ENCODE data around the gene CAPN11. TPM values are rescaled to one million over a fixed set of nuclear protein-coding genes. Genes with fewer than 3 reads are reported as not detected.

The CAPN11 gene
- total RNA-seq (2022; extraction: Qiagen RNA extraction; ENCODE audit: low read depth), result not detected in 5 replicates

DNA sequence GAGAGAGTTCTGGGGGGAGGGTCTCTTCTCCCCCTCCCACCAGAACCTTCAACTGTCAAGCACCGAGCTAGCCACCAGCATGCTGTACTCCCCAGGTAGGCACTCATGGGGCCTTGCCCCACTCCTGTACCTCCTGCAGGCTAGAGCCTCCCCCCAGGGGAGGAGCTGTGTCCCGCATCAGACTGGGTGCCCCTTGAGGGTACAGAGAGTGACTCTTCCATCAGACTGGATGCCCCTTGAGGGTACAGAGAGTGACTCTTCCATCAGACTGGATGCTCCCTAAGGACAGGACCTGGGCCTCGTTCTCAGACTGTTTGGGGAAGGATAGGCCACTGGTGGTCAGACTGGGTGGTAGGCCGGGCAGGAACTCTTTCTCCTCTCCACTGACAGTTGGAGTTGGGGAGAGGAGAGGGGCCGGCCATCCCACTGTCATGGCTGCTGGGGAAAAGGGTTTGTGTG is at the start of gene CAPN11:
Gene CAPN11 (plus strand): TSS at position 51 of the 459 bp plus-strand sequence. CDS start 29 bp downstream, at position 80.

DNA sequence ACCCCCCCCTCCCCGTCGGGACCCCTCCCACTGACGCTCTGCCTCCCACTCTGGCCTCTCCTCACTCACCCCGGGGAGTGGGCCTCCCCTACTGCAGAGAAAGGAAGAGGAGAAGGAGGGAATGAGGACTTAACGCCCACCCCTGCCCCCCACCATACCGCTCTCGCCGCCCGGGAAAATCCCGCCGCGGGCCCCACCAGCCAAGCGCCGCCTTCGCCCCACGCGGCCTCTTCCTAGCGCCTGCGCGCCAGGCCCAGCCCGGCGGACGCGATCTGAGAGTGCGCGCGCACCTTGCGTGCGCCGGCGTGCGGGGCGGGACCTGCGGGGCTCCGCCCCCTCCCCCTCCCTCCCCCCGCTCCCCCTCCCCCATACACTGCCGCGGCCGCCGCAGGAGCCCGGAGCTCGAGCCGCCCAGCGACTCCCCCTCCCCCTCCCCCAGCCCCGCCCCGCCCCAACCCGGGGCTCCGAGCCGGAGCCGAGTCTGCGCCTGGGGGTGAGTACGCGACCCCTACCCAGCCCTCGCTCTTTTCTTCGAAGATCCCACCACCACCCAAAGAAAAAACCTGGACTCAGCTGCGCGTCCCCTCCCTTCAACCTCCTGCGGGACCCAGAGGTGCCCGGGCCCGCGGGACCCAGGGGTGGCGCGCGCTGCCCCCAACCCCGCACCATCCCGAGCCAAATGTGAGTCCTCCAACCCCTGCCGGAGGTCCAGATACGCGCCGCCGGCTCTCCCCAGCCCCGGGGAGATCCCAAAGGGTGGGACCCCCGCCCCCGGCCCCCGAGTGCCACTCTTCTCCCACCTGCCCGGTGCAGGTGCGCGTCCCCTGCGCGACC is 31.2 kb upstream of the CAPN11 start, which contains the start of the genes MRPL14 and TMEM63B:
Gene MRPL14 (minus strand): TSS at position 267 of the 834 bp plus-strand sequence. CDS start 10,841 bp downstream, outside the sequence.
Gene TMEM63B (plus strand): TSS at position 369 of the 834 bp plus-strand sequence. CDS start 7,031 bp downstream, outside the sequence.

DNA sequence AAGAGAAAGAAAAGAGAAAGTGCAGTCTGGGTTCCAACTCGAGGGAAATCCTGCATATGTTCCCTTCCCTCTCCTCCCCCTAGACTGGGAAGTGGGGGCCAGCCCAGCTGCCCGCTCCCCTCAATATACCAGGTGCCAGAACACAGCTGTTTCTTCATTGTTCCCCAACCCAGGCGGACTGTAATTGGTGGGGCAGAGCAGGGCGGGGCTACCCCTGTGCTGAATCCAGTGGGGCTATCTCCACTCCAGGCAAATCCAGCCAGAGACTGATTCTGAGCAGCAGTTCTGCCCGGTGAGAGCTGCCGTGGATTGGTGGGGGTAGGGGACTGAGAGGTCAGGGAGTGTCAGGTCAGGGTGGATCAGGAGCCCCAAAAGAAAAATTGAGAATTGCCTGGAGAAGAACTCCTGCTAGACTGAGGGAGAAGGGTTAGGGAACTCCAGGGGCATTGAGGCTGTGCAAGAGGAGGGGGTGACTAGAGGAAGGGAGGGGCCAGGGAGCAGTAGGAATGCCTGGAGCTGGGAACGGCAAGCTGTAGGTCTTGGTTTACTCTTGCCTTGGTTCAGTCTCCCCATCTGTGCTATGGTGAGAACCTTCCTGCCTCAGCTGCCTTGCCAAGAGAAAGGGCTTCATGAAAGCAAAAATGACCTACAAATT is 58.2 kb downstream of the CAPN11 start, which contains the start of gene MYMX:
Gene MYMX (plus strand): TSS at position 250 of the 655 bp plus-strand sequence. CDS start 546 bp downstream, outside the sequence.

DNA sequence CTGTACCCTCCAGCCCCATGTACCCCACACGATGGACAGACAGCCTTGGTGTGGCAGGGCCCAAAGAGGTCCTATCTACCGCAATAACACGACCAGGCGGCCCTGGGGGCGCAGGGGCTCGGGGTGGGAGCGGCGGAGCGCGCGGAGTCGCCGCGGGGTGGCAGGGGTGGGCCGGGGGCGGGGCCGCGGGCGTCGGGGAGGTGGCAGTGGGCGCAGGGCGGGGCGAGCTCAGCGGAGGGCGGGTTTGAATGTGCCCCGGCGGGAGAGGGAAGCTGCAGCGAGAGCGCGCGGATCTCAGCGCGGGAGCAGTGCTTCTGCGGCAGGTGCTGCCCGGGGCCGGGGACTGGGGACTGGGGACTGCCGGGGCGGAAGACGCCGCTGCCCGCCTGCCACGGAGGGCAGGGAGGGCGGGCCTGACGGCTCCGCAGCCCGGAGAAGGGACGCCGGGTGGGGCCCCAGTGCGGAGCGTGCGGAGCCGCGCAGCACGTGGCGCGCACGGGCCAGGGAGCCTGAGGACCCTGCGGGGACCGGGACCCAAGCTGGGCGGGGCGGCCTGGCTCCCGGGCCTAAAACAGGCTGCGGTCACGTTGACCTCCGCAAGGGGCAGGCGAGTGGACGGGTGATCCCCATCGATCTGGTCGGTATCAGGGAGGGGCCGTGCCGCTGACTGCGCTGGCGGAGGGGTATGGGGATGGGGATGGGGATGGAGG is 64.9 kb downstream of the CAPN11 start, which contains the start of gene SLC29A1:
Gene SLC29A1 (plus strand): TSS at position 277 of the 710 bp plus-strand sequence. CDS start 3,719 bp downstream, outside the sequence.

Other genes with a start within 250 kb of the CAPN11 start
- 64.5 to 70.9 TPM (median 69.7 TPM) in 5 replicates for gene MRPL14, start 31.4 kb upstream of the CAPN11 start, total RNA-seq (2022; extraction: Qiagen RNA extraction; ENCODE audit: low read depth)
- 12.3 to 17.6 TPM (median 16.0 TPM) in 5 replicates for gene TMEM63B, start 31.3 kb upstream of the CAPN11 start, total RNA-seq (2022; extraction: Qiagen RNA extraction; ENCODE audit: low read depth)
- not detected in 5 replicates for gene MYMX, start 58.1 kb downstream of the CAPN11 start, total RNA-seq (2022; extraction: Qiagen RNA extraction; ENCODE audit: low read depth)
- 40.2 to 58.4 TPM (median 50.8 TPM) in 5 replicates for gene SLC29A1, start 64.8 kb downstream of the CAPN11 start, total RNA-seq (2022; extraction: Qiagen RNA extraction; ENCODE audit: low read depth)
- gene HSP90AB1, start 88.3 kb downstream of the CAPN11 start, total RNA-seq (2022; extraction: Qiagen RNA extraction; ENCODE audit: low read depth), result 1,297 to 1,414 TPM (median 1,344 TPM) in 5 replicates
- 61.6 to 68.1 TPM (median 64.1 TPM) in 5 replicates for gene SLC35B2, start 98.7 kb downstream of the CAPN11 start, total RNA-seq (2022; extraction: Qiagen RNA extraction; ENCODE audit: low read depth)
- gene NFKBIE, start 106.7 kb downstream of the CAPN11 start, total RNA-seq (2022; extraction: Qiagen RNA extraction; ENCODE audit: low read depth), result 11.3 to 16.6 TPM (median 14.4 TPM) in 5 replicates
- 0.02 to 0.05 TPM (median 0.02 TPM) in 3 of 5 replicates, not detected in the others for gene TMEM151B, start 111.6 kb downstream of the CAPN11 start, total RNA-seq (2022; extraction: Qiagen RNA extraction; ENCODE audit: low read depth)
- gene AARS2, start 154.5 kb downstream of the CAPN11 start, total RNA-seq (2022; extraction: Qiagen RNA extraction; ENCODE audit: low read depth), result 5.2 to 9.2 TPM (median 7.8 TPM) in 5 replicates
- not detected in 5 replicates for gene SPATS1, start 183.8 kb downstream of the CAPN11 start, total RNA-seq (2022; extraction: Qiagen RNA extraction; ENCODE audit: low read depth)
- gene CDC5L, start 228.9 kb downstream of the CAPN11 start, total RNA-seq (2022; extraction: Qiagen RNA extraction; ENCODE audit: low read depth), result 12.0 to 15.8 TPM (median 14.2 TPM) in 5 replicates

Measured in A549 treated with DMSO at 1 μM for 4 hours (cell line).